Brain microvascular endothelial cell (primary cell): ENCODE results near the gene RAB19.

Experiments used
- DNase-seq: peaks from one replicate; pipeline ENCODE4 v3.0.0-alpha.2; 2020
- H3K27ac ChIP-seq: fragments of 250-450 bp; sonication (Bioruptor Pico); 2 replicates; pipeline ENCODE4 v1.5.1; 2020; ENCODE audit warnings: mild to moderate bottlenecking, moderate library complexity
- H3K27me3 ChIP-seq: fragments of 250-450 bp; sonication (Bioruptor Pico); replicated peaks from 2 replicates; pipeline ENCODE4 v1.5.1; 2020; ENCODE audit warnings: mild to moderate bottlenecking
- H3K36me3 ChIP-seq: fragments of 250-450 bp; sonication (Bioruptor Pico); replicated peaks from 2 replicates; pipeline ENCODE4 v1.5.1; 2020; ENCODE audit warnings: mild to moderate bottlenecking
- H3K4me3 ChIP-seq: 2 replicates; pipeline ENCODE4 v1.5.1; 2011; ENCODE audit warnings: low read depth, mild to moderate bottlenecking, control low read depth, low read length, moderate library complexity
- in situ Hi-C: cut with HindIII; loops from 2 replicates; pipeline ENCODE4 v1.10.0; 2017; ENCODE audit warnings: low sequenced_read_pairs, low pct_ligation_motif_present
- TF ChIP-seq, protein P1 (sequence below): IDR thresholded peaks from 2 replicates; pipeline ENCODE4 v1.5.1; 2011; ENCODE audit warnings: low read depth, mild to moderate bottlenecking, moderate library complexity, low read length, control low read depth, inconsistent platforms; ENCODE audit errors: missing control alignments

The RAB19 gene

DNA sequence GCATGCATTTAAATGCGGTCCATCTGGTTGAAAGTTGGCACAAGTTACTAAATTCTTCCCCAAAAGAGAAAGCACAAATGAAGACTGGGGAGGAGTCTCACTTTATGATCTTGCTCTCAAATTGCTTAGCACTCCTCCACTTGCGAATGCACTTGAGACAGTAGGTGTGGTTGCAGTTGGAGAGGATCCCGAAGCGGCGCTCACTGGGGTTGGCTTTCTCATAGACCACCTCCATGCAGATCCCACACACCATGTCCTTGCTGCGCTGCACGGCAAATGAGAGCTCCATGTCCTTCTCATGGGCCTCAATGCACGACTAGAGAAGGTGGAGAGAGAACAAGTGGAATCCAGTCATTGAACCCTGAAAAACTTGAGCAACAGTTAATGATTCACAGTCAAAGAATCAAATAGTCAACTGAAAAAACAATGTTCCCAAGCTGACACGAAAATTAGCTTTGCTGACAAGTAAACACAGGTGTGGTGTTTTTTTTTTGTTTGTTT, 52.7 kb downstream of the RAB19 start:
- in situ Hi-C loops: no loop called here
- peaks cover 39% of the 10 kb centered on the region for H3K36me3 ChIP-seq
- H3K27ac ChIP-seq: no peak overlapping the region
- DNase-seq: no peak
- no peak overlapping the region for H3K4me3 ChIP-seq
- no peaks in the 10 kb centered on the region for H3K27me3 ChIP-seq
- TF ChIP-seq, protein P1, sequence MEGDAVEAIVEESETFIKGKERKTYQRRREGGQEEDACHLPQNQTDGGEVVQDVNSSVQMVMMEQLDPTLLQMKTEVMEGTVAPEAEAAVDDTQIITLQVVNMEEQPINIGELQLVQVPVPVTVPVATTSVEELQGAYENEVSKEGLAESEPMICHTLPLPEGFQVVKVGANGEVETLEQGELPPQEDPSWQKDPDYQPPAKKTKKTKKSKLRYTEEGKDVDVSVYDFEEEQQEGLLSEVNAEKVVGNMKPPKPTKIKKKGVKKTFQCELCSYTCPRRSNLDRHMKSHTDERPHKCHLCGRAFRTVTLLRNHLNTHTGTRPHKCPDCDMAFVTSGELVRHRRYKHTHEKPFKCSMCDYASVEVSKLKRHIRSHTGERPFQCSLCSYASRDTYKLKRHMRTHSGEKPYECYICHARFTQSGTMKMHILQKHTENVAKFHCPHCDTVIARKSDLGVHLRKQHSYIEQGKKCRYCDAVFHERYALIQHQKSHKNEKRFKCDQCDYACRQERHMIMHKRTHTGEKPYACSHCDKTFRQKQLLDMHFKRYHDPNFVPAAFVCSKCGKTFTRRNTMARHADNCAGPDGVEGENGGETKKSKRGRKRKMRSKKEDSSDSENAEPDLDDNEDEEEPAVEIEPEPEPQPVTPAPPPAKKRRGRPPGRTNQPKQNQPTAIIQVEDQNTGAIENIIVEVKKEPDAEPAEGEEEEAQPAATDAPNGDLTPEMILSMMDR: no peak

DNA sequence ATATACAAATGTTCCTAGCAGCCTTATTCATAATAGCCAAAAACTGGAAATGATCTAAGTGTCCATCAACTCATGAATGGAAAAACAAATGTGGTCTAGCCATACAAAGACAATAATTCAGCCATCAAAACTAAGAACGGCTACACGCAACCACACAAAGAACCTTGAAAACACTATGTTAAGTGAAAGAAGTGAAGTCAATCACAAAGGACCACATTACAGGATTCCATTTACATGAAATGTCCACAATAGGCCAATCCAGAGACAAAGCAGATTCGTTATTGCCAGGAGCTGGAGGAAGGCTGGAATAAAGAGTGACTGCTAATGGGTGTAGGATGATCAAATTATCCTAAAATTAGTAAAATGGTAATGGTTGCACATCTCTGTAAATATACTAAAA, 54.3 kb downstream of the RAB19 start:
- DNase-seq: no peak
- in situ Hi-C loops: no loop called here
- Histone ChIP-seq H3K27ac (no peak overlapping the region), H3K4me3 (no peak overlapping the region), H3K36me3 (peaks cover 41% of the 10 kb centered on the region), H3K27me3 (no peaks in the 10 kb centered on the region)
- TF ChIP-seq, protein P1: no peak

DNA sequence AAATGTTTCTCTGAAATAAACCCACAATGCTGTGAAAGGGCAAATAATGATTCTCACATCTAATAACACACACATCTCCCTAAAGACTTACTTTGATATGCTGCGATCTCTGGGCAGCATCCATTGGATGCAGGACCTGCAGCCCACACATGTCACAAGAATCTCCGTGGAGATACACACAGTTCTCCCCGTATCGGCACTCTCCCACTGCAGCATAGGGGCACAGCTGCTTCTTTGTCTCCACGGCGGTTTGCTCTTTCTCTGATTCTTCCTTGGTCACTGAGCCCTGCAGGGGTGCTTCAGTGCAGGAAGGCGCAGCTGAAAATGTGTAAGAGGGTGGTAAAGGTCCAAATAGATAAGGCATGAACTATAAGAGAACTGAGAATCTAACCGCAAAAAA, 55.1 kb downstream of the RAB19 start:
- H3K27ac ChIP-seq: no peak overlapping the region
- no peak overlapping the region for H3K4me3 ChIP-seq
- TF ChIP-seq, protein P1: no peak
- H3K36me3 ChIP-seq: peaks cover 43% of the 10 kb centered on the region
- no peak for DNase-seq
- no peaks in the 10 kb centered on the region for H3K27me3 ChIP-seq
- in situ Hi-C loops: no loop called here

DNA sequence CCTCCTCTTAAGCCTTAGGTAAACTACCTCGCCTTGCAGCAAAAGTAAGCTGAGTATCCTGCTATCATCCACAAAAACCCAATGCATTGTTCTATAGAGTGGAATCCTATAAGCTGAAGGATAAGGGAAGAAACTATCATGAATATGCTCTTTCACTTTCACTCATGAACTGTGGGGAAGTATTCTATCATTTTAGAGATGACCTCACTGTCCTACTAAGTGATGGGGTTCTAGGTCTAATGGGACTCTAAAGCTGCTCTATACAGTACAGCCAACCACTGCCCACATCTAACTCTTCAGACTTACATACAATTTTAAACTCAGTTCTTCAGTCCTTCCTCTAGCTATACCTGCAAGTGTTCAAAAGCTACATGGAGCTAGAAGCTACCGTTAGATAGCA, 59.3 kb downstream of the RAB19 start:
- TF ChIP-seq, protein P1: no peak
- no peak for DNase-seq
- in situ Hi-C loops: no loop called here
- Histone ChIP-seq H3K27ac (no peak overlapping the region), H3K27me3 (no peaks in the 10 kb centered on the region), H3K4me3 (no peak overlapping the region), H3K36me3 (peaks cover 26% of the 10 kb centered on the region)

DNA sequence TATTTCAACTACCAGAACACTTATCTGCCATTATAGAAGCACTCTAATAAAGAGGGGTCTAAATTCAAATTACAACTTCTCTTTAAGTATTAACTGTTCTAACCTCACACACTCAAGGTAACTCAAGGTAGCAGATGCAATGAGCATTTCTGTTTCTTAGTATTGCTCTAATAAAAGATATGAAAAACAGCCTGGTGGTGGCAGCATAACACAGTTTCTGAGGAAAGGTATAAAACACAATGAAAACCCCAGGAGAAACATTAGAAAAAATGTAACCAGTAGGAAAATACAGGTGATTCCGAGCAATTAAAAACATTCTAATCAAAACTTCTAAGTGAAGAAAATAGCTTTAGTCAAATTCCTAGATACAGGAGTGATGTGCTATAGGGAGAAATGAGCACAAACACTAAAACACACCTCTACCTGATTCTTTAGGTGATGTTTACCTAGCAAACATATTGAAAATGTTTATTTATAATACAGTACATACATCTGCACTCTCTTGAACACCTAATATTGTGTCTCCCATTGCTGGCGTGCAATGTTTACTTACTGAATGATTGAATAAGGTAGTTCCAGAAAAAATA, 72.0 kb downstream of the RAB19 start:
- in situ Hi-C loops: no loop called here
- Histone ChIP-seq H3K27me3 (no peaks in the 10 kb centered on the region), H3K27ac (no peak overlapping the region), H3K4me3 (no peak overlapping the region), H3K36me3 (no peaks in the 10 kb centered on the region)
- TF ChIP-seq, protein P1: peak; percentile 33
- DNase-seq: peak; percentile 38

DNA sequence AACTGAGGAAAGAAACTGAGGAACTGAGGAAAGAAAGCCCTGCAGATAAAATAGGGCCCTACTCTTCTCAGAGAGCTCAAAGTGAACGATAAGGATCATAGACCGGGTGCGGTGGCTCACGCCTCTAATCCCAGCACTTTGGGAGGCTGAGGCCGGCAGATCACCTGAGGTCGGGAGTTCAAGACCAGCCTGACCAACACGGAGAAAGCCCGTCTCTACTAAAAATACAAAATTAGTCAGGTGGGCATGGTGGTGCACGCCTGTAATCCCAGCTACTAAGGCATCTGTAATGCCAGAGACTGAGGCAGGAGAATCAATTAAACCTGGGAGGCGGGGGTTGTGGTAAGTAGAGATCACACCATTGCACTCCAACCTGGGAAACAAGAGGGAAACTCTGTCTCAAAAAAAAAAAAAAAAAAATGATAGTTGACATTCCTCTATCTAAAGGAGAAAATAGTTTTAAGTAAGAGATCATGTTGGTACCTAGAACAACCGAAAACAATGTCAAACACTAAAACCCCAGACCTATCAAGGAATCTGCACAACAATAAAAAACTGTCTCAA, 72.9 kb downstream of the RAB19 start:
- no peak for DNase-seq
- in situ Hi-C loops: no loop called here
- H3K27ac ChIP-seq: no peak overlapping the region
- no peaks in the 10 kb centered on the region for H3K27me3 ChIP-seq
- no peak overlapping the region for H3K4me3 ChIP-seq
- TF ChIP-seq, protein P1: no peak
- H3K36me3 ChIP-seq: no peaks in the 10 kb centered on the region
